Measurements from ENCODE around the gene ADCYAP1R1.

ADCYAP1R1 gene

DNA sequence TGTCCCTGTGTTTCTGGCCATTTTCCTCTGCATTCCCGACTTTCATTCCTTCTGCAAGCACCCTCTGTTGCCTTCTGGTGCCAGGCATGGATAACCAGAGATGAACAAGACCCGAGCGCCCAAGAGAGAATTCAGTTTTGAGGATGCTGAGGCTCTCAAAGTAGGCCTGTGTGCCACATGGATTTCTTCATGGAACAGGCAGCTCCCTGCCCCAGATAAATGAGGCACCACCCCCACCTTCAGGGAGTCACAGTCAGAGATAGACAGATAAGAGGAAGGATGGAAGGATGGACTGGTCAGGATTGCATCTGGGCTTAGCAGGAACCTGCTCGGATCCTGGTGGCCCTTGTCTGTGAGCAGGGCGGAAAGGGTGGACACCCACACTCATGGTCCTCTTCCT, 49.4 kb downstream of the ADCYAP1R1 start:
- TF ChIP-seq ZBTB7A (IDR thresholded peaks at IDR 0.05; ENCODE audit: low read depth) (no peak), TAF1 (IDR thresholded peaks at IDR 0.05; ENCODE audit: low read depth) (no peak), EP300 (IDR thresholded peaks at IDR 0.05; ENCODE audit: borderline replicate concordance) (no peak), FOXM1 (IDR thresholded peaks at IDR 0.05; ENCODE audit: borderline replicate concordance, low read depth) (no peak), CEBPB (IDR thresholded peaks at IDR 0.05) (no peak), TEAD4 (IDR thresholded peaks at IDR 0.05) (no peak), CREB1 (IDR thresholded peaks at IDR 0.05; ENCODE audit: low read depth) (no peak), NFIC (IDR thresholded peaks at IDR 0.05) (no peak), TCF12 (IDR thresholded peaks at IDR 0.05; ENCODE audit: low read depth) (no peak), EGR1 (IDR thresholded peaks at IDR 0.05) (no peak), RAD21 (IDR thresholded peaks at IDR 0.05; ENCODE audit: low read depth) (no peak), YY1 (IDR thresholded peaks at IDR 0.05; ENCODE audit: low read depth) (no peak)
- TF ChIP-seq, protein P1, sequence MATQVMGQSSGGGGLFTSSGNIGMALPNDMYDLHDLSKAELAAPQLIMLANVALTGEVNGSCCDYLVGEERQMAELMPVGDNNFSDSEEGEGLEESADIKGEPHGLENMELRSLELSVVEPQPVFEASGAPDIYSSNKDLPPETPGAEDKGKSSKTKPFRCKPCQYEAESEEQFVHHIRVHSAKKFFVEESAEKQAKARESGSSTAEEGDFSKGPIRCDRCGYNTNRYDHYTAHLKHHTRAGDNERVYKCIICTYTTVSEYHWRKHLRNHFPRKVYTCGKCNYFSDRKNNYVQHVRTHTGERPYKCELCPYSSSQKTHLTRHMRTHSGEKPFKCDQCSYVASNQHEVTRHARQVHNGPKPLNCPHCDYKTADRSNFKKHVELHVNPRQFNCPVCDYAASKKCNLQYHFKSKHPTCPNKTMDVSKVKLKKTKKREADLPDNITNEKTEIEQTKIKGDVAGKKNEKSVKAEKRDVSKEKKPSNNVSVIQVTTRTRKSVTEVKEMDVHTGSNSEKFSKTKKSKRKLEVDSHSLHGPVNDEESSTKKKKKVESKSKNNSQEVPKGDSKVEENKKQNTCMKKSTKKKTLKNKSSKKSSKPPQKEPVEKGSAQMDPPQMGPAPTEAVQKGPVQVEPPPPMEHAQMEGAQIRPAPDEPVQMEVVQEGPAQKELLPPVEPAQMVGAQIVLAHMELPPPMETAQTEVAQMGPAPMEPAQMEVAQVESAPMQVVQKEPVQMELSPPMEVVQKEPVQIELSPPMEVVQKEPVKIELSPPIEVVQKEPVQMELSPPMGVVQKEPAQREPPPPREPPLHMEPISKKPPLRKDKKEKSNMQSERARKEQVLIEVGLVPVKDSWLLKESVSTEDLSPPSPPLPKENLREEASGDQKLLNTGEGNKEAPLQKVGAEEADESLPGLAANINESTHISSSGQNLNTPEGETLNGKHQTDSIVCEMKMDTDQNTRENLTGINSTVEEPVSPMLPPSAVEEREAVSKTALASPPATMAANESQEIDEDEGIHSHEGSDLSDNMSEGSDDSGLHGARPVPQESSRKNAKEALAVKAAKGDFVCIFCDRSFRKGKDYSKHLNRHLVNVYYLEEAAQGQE (IDR thresholded peaks at IDR 0.05; ENCODE audit: low read depth): no peak
- TF ChIP-seq, protein P2, sequence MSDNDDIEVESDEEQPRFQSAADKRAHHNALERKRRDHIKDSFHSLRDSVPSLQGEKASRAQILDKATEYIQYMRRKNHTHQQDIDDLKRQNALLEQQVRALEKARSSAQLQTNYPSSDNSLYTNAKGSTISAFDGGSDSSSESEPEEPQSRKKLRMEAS (IDR thresholded peaks at IDR 0.05): no peak
- TF ChIP-seq, protein P3, sequence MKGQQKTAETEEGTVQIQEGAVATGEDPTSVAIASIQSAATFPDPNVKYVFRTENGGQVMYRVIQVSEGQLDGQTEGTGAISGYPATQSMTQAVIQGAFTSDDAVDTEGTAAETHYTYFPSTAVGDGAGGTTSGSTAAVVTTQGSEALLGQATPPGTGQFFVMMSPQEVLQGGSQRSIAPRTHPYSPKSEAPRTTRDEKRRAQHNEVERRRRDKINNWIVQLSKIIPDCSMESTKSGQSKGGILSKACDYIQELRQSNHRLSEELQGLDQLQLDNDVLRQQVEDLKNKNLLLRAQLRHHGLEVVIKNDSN (IDR thresholded peaks at IDR 0.05): no peak

DNA sequence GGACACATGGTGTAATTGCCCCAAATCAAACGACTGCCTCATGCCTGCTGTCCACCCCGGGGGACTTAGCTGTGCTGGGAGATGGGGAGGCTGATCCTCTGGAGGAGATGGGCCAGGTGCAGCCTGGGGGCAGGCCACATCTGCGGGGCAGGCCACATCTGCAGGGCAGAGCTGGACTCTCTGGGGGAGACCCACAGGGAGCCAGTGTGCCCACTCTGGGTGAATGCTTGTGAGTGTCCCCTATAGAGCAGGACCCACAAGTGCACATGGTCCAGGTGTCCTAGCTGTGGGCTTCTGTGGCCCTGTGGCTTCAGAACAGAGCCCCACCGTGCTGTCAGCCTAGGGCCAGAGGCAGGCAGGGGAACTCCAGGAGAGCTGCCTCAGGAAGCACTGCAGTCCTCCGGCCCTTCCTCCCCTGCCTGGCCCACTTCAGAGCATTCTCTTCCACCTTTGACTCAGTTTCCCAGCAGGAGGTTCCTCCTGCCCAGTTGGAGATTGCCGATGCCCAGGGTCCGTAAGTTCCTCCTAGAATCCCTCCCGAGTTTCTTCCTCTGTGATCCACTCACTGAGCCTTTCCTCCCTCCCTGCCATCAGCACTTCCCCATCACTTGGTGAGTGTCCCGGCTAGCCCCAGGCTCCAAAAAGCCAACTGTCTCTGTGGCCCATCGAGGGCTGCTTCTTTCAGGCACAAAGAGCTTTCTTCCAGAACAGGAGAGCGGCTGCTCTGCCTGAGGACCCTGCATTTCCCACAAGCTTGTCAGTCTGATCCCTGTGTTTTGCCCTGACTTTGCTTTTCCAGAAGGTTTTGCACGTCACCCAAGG, 50.3 kb downstream of the ADCYAP1R1 start:
- TF ChIP-seq CEBPB (IDR thresholded peaks at IDR 0.05): no peak
- TF ChIP-seq, protein P3 (IDR thresholded peaks at IDR 0.05): no peak
- no peak for TF ChIP-seq ZBTB7A (IDR thresholded peaks at IDR 0.05; ENCODE audit: low read depth)
- TF ChIP-seq YY1 (IDR thresholded peaks at IDR 0.05; ENCODE audit: low read depth): no peak
- TF ChIP-seq NFIC (IDR thresholded peaks at IDR 0.05): no peak
- TF ChIP-seq, protein P1 (IDR thresholded peaks at IDR 0.05; ENCODE audit: low read depth): no peak
- no peak for TF ChIP-seq TAF1 (IDR thresholded peaks at IDR 0.05; ENCODE audit: low read depth)
- TF ChIP-seq FOXM1 (IDR thresholded peaks at IDR 0.05; ENCODE audit: borderline replicate concordance, low read depth): no peak
- TF ChIP-seq RAD21 (IDR thresholded peaks at IDR 0.05; ENCODE audit: low read depth): no peak
- TF ChIP-seq EP300 (IDR thresholded peaks at IDR 0.05; ENCODE audit: borderline replicate concordance): no peak
- no peak for TF ChIP-seq CREB1 (IDR thresholded peaks at IDR 0.05; ENCODE audit: low read depth)
- TF ChIP-seq EGR1 (IDR thresholded peaks at IDR 0.05): no peak
- TF ChIP-seq, protein P2 (IDR thresholded peaks at IDR 0.05): no peak
- TF ChIP-seq TEAD4 (IDR thresholded peaks at IDR 0.05): no peak
- TF ChIP-seq TCF12 (IDR thresholded peaks at IDR 0.05; ENCODE audit: low read depth): no peak

DNA sequence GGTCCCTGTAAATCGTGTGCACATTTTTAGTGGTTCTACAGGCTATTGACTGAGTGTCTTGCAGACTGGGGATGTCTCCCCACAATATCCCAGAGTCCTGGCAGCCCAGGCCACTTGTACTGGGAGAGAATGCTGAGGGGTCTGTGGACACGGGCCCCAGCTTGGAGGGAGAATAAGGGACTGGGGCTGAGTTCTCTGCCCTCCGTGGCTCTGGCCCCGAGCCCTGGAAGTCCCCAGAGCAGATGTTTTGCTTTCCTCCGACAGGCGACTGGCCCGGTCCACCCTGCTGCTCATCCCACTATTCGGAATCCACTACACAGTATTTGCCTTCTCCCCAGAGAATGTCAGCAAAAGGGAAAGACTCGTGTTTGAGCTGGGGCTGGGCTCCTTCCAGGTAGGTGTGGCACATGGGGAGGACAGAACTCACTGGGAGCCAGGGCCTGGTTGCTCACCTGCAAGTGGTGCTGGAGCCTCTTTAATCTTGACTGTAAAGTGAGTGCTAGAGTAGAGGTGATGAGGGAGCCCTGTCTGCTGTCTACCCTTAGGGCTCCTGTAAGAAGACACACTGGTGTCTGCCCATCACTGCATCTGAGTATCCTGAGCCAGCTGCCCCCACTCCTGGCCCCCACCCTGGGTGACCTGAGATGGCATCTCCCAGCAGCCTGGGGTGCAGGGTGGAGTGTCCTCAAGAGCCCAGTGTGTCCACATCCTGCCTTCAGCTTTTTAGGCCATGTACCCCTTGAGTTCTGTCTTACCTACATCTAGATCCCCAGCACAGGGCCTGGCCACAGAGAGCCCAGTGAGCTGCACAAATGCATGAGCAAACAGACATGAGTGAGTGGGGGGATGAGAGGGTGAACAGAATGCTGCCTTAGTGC, 51.1 kb downstream of the ADCYAP1R1 start:
- TF ChIP-seq CREB1 (IDR thresholded peaks at IDR 0.05; ENCODE audit: low read depth) (no peak), FOXM1 (IDR thresholded peaks at IDR 0.05; ENCODE audit: borderline replicate concordance, low read depth) (no peak), CEBPB (IDR thresholded peaks at IDR 0.05) (no peak), TEAD4 (IDR thresholded peaks at IDR 0.05) (no peak), YY1 (IDR thresholded peaks at IDR 0.05; ENCODE audit: low read depth) (no peak), TCF12 (IDR thresholded peaks at IDR 0.05; ENCODE audit: low read depth) (no peak), TAF1 (IDR thresholded peaks at IDR 0.05; ENCODE audit: low read depth) (no peak), RAD21 (IDR thresholded peaks at IDR 0.05; ENCODE audit: low read depth) (no peak), EP300 (IDR thresholded peaks at IDR 0.05; ENCODE audit: borderline replicate concordance) (no peak), EGR1 (IDR thresholded peaks at IDR 0.05) (no peak), NFIC (IDR thresholded peaks at IDR 0.05) (no peak), ZBTB7A (IDR thresholded peaks at IDR 0.05; ENCODE audit: low read depth) (no peak)
- TF ChIP-seq, protein P1 (IDR thresholded peaks at IDR 0.05; ENCODE audit: low read depth): no peak
- TF ChIP-seq, protein P2 (IDR thresholded peaks at IDR 0.05): no peak
- TF ChIP-seq, protein P3 (IDR thresholded peaks at IDR 0.05): no peak
